HG03175 (cell line): ENCODE data around the gene CHRNB4.

Experiments
- ATAC-seq: cut with Tn5 transposase; IDR thresholded peaks from one replicate; pipeline ENCODE4 v1.9.1; 2021; ENCODE audit warnings: mild to moderate bottlenecking, moderate library complexity; ENCODE audit not compliant: unreplicated experiment

CHRNB4 gene

GRCh38 chr15:78634210-78635145, 6.5 kb downstream of the CHRNB4 start:
- ATAC-seq = no peak

GRCh38 chr15:78633348-78633747, 7.7 kb downstream of the CHRNB4 start:
- ATAC-seq = no peak

GRCh38 chr15:78630886-78631633, 9.9 kb downstream of the CHRNB4 start:
- no peak for ATAC-seq

- no peak for ATAC-seq
These were observed 11.3 kb downstream of the CHRNB4 start for GRCh38 chr15:78629716-78630065.

- ATAC-seq = no peak
These were observed 11.8 kb downstream of the CHRNB4 start for GRCh38 chr15:78629031-78629715.

- no peak for ATAC-seq
These were observed 12.8 kb downstream of the CHRNB4 start for GRCh38 chr15:78628227-78628626.

GRCh38 chr15:78627348-78627747, 13.7 kb downstream of the CHRNB4 start:
- no peak for ATAC-seq

GRCh38 chr15:78626381-78626995, 14.5 kb downstream of the CHRNB4 start:
- no peak for ATAC-seq

- no peak for ATAC-seq
These were observed 15.3 kb downstream of the CHRNB4 start for GRCh38 chr15:78625606-78626280.

- no peak for ATAC-seq
These were observed 16.1 kb downstream of the CHRNB4 start for GRCh38 chr15:78624651-78625590.

- ATAC-seq = no peak
These were observed 17.1 kb downstream of the CHRNB4 start for GRCh38 chr15:78623786-78624497.

- no peak for ATAC-seq
These were observed 19.1 kb downstream of the CHRNB4 start for GRCh38 chr15:78621810-78622402.

GRCh38 chr15:78620527-78621421, 20.2 kb downstream of the CHRNB4 start, which contains the start of gene CHRNA3:
Gene CHRNA3 (minus strand): TSS chr15:78620996. CDS start chr15:78620794, 202 bp downstream.
- no peak for ATAC-seq

GRCh38 chr15:78620021-78620526, 20.9 kb downstream of the CHRNB4 start:
- no peak for ATAC-seq

GRCh38 chr15:78619022-78619950, 21.7 kb downstream of the CHRNB4 start:
- no peak for ATAC-seq

GRCh38 chr15:78618490-78618934, 22.5 kb downstream of the CHRNB4 start:
- ATAC-seq = no peak
